A549 (cell line): ENCODE measurements around the gene ASTE1.

Experiments
- FOSB ChIP-seq: fragments of 250-450 bp; sonication (Bioruptor Pico); IDR thresholded peaks from 2 replicates; pipeline ENCODE4 v1.5.0; 2020; ENCODE audit warnings: mild to moderate bottlenecking, moderate library complexity
- FOSL2 ChIP-seq, 2 experiments: fragments of 450-650 bp in 1 of 2; fragments of >200 bp in 1 of 2; sonication (Bioruptor Twin) in 1 of 2; formaldehyde crosslinking; IDR thresholded peaks; 2 replicates each; pipeline versions ENCODE4 v1.5.0 to v1.6.1; 2016 to 2020; ENCODE audit warnings: mild to moderate bottlenecking in 1 of 2, moderate library complexity in 1 of 2
- FOXS1 ChIP-seq: fragments of 250-450 bp; sonication (Bioruptor Pico); IDR thresholded peaks from 2 replicates; pipeline ENCODE4 v1.5.0; 2020; ENCODE audit warnings: mild to moderate bottlenecking, moderate library complexity
- TF ChIP-seq, protein P1 (sequence below): fragments of >200 bp; sonication (Bioruptor Twin); formaldehyde crosslinking; IDR thresholded peaks from 3 replicates; pipeline ENCODE4 v1.5.1; 2016

DNA sequence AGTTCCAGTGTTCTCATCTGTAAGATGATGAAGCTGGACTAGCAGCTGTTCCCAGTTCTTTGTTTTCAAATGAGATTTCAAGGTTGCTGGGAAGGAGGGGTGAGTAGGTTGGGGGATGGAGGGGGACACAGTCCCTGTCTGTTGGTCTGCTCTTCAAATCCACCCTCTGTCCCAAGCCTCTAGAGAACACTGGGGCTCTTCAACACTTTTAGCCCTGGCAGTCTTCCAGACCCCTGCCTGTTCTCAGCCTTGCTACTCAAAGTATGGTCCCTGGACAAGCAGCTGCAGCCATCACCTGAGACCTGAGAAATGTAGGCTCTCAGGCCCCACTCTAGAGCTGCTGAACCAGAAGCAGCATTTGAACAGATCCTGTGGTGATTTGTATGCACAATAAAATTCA lies 41.4 kb upstream of the ASTE1 start:
- TF ChIP-seq, protein P1, sequence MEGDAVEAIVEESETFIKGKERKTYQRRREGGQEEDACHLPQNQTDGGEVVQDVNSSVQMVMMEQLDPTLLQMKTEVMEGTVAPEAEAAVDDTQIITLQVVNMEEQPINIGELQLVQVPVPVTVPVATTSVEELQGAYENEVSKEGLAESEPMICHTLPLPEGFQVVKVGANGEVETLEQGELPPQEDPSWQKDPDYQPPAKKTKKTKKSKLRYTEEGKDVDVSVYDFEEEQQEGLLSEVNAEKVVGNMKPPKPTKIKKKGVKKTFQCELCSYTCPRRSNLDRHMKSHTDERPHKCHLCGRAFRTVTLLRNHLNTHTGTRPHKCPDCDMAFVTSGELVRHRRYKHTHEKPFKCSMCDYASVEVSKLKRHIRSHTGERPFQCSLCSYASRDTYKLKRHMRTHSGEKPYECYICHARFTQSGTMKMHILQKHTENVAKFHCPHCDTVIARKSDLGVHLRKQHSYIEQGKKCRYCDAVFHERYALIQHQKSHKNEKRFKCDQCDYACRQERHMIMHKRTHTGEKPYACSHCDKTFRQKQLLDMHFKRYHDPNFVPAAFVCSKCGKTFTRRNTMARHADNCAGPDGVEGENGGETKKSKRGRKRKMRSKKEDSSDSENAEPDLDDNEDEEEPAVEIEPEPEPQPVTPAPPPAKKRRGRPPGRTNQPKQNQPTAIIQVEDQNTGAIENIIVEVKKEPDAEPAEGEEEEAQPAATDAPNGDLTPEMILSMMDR = no peak
- TF ChIP-seq FOSL2 (IDR thresholded peaks at IDR 0.05) (no peak), FOSL2 (CRISPR knock-in tag; IDR thresholded peaks at IDR 0.05) (no peak), FOSB (CRISPR knock-in tag) (no peak), FOXS1 (CRISPR knock-in tag) (no peak)
